ENCODE results near the gene SLC11A2.
"Not testable (repeated sequence)": the region's sequence is repeated elsewhere in the genome, so short reads cannot be mapped to it uniquely, and the experiment has no call there.

The SLC11A2 gene

DNA sequence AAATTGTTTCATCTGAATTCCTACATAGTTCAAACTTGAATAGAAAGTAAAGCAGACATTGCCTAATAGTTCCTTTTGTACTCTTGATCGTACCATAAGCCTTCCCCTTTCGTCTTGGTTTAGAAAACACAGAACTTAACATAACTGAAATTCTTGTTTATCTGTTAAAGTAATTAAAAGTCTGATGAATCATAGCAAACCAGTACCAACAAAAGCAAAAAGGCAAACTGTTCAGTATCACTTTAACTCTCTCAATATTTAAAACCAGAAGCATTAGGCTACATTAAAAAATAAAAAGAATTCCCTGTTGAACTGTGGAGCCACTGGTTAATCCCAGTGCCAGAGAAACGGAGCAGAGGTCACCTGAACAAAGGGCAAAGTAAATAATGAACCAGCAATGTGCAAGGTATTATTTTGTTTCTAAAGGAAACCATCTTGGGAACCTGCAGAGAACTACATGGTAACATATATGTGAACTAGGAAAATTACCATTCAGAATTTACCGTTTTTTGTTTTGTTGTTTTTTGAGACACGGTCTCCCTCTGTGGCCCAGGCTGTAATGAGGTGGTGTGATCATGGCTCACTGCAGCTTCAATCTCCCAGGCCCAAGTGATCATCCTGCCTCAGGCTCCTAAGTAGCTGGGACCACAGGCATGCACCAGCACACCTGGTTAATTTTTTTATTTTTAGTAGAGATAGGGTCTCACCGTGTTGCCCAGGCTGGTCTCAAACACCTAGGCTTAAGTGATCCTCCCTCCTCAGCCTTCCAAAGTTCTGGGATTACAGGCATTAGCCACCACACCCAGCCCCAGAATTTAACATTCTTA, 91.0 kb downstream of the SLC11A2 start:
- DNase-seq = no peak
- Histone ChIP-seq H3K27me3 (no peaks in the 10 kb centered on the region), H3K9me3 (no peaks in the 10 kb centered on the region; the same call in 1 of the 2 replicates), H3K4me3 (ENCODE audit: low read depth, low read length) (no peak overlapping the region), H3K36me3 (peaks cover 36% of the 10 kb centered on the region), H3K4me1 (peaks cover 24% of the 10 kb centered on the region)
- TF ChIP-seq, protein P1, sequence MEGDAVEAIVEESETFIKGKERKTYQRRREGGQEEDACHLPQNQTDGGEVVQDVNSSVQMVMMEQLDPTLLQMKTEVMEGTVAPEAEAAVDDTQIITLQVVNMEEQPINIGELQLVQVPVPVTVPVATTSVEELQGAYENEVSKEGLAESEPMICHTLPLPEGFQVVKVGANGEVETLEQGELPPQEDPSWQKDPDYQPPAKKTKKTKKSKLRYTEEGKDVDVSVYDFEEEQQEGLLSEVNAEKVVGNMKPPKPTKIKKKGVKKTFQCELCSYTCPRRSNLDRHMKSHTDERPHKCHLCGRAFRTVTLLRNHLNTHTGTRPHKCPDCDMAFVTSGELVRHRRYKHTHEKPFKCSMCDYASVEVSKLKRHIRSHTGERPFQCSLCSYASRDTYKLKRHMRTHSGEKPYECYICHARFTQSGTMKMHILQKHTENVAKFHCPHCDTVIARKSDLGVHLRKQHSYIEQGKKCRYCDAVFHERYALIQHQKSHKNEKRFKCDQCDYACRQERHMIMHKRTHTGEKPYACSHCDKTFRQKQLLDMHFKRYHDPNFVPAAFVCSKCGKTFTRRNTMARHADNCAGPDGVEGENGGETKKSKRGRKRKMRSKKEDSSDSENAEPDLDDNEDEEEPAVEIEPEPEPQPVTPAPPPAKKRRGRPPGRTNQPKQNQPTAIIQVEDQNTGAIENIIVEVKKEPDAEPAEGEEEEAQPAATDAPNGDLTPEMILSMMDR (IDR thresholded peaks at IDR 0.05; ENCODE audit: low read depth, low read length) = no peak

DNA sequence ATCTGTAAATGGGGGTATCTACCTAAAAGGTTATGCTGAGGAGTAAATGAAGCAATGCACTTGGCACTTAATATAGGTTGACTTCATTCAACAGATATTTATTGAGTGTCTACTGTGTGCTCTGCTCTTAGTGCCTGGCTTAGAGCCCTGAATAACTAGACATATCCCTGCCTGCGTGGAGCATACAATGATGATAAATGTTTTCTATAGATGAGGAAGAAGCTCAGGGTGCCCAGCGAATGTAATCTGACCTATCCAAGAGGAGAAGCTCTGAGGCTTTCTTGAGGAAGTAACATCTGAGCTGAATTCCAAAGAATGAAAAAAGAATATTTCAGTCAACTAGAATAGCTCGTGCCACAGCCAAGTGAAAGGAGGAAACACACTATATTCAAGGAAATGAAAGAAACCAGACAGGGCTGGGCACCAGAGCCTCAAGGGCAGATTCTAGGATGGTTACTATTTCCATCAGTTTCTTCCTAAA, 91.8 kb downstream of the SLC11A2 start:
- peaks cover 43% of the 10 kb centered on the region for H3K36me3 ChIP-seq
- DNase-seq = no peak
- no peak overlapping the region for H3K4me3 ChIP-seq (ENCODE audit: low read depth, low read length)
- H3K9me3 ChIP-seq = no peaks in the 10 kb centered on the region; the same call in 1 of the 2 replicates
- no peaks in the 10 kb centered on the region for H3K27me3 ChIP-seq
- H3K4me1 ChIP-seq = peaks cover 24% of the 10 kb centered on the region
- TF ChIP-seq, protein P1 (IDR thresholded peaks at IDR 0.05; ENCODE audit: low read depth, low read length) = no peak

DNA sequence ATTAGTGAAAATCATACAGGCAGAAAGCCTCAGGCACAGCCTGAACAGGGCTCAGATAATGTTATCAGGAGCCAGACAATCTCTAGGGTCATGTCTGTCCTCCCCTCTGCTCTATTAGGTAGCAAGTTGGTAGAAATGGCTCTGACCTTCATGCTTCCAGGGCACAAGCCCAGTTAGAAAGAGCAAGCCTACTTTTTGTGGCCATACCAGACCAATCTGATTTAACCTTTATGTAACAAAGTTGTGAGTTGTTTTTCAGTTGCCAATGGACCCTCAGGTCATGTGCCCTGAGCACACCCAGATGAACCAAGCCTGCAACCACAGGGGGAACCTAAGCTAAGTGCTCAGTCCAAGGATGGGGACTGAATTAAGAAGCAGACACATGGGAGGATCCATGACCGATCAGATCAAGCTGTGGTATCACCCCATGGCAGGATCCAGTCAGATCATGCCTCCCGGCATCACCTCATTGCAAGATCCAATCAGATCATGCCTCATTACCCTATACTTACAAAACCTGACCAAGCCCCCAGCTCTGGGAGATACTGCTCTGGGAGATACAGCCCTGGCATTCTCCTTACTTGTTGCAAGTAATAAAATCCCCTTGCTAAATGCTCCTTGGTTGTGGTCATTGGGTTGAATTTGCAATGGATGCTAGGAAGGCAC, 92.6 kb downstream of the SLC11A2 start:
- DNase-seq = peak; percentile 66
- Histone ChIP-seq H3K27me3 (no peaks in the 10 kb centered on the region), H3K4me1 (peaks cover 24% of the 10 kb centered on the region), H3K36me3 (peaks cover 52% of the 10 kb centered on the region), H3K9me3 (no peaks in the 10 kb centered on the region; the same call in 1 of the 2 replicates), H3K4me3 (ENCODE audit: low read depth, low read length) (no peak overlapping the region)
- TF ChIP-seq, protein P1 (IDR thresholded peaks at IDR 0.05; ENCODE audit: low read depth, low read length) = no peak

DNA sequence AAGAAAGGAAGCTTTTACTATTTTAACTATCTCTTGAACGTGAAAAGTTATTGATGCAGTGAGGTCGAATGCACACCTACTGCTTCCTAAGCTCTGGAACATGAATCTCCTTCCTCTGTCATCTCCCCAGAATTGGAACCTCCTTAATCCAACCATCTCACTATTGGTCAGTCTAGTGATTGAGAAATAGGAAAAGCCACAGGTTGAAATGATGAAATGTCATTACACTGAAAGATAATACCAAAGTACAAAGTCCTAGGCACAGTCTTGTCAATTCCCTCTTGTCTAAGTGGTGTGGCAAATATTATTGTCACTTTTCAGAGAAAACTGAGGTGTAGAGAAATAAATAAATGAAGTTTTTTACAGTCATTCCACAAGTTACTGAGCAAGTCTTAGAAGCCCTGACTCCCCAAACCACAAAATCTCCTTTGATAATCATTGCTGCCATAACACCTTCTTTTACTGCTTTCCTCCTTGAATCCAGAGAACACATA, 93.3 kb downstream of the SLC11A2 start:
- Histone ChIP-seq H3K4me1 (peaks cover 24% of the 10 kb centered on the region), H3K27me3 (no peaks in the 10 kb centered on the region), H3K9me3 (no peaks in the 10 kb centered on the region; the same call in 1 of the 2 replicates), H3K4me3 (ENCODE audit: low read depth, low read length) (no peak overlapping the region; the same call in 1 of the 2 replicates), H3K36me3 (peaks cover 59% of the 10 kb centered on the region)
- TF ChIP-seq, protein P1 (IDR thresholded peaks at IDR 0.05; ENCODE audit: low read depth, low read length) = no peak
- DNase-seq = no peak

DNA sequence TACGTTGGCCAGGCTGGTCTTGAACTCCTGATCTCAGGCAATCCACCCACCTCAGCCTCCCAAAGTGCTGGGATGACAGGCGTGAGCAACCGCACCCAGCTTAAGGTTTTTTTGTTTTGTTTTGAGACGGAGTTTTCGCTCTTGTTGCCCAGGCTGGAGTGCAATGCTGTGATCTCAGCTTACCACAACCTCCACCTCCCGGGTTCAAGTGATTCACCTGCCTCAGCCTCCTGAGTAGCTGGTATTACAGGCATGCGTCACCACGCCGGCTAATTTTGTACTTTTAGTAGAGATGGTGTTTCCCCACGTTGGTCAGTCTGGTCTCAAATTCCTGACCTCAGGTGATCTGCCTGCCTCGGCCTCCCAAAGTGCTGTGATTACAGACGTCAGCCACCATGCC, 95.7 kb downstream of the SLC11A2 start:
- not testable (repeated sequence) for DNase-seq; H3K27me3 ChIP-seq; H3K9me3 ChIP-seq; H3K4me3 ChIP-seq (ENCODE audit: low read depth, low read length)
- Histone ChIP-seq H3K4me1 (peaks cover 24% of the 10 kb centered on the region), H3K36me3 (peaks cover 72% of the 10 kb centered on the region)

DNA sequence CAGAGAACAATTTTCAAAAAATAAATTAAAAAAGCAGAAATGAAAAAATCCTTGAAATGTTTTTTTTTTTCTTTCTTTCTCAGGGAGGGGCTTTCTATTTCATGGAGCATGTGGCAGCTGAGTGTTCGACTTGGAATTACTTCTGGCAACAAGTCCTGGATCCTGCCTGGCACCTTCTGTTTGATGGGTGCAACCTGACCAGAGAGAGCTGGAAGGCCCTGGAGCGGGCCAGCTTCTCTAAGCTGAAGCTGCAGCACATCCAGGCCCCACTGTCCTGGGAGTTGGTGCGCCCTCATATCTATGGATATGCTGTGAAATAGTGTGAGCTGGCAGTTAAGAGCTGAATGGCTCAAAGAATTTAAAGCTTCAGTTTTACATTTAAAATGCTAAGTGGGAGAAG, 96.4 kb downstream of the SLC11A2 start:
- Histone ChIP-seq H3K27me3 (no peaks in the 10 kb centered on the region), H3K36me3 (peaks cover 72% of the 10 kb centered on the region), H3K4me1 (peaks cover 21% of the 10 kb centered on the region), H3K9me3 (no peaks in the 10 kb centered on the region), H3K4me3 (ENCODE audit: low read depth, low read length) (peak overlapping the region; percentile 98)
- TF ChIP-seq, protein P1 (IDR thresholded peaks at IDR 0.05; ENCODE audit: low read depth, low read length) = no peak
- no peak for DNase-seq

All from BE2C (cell line).